ENCODE results near the gene GPR18. TPM values are rescaled to one million over a fixed set of nuclear protein-coding genes. Genes with fewer than 3 reads are reported as not detected.
A peak's percentile ranks its signal among the peaks of the same experiment; 100 is the strongest.

GPR18 gene
- total RNA-seq, 1 experiment from 2014 or later, result not detected

DNA sequence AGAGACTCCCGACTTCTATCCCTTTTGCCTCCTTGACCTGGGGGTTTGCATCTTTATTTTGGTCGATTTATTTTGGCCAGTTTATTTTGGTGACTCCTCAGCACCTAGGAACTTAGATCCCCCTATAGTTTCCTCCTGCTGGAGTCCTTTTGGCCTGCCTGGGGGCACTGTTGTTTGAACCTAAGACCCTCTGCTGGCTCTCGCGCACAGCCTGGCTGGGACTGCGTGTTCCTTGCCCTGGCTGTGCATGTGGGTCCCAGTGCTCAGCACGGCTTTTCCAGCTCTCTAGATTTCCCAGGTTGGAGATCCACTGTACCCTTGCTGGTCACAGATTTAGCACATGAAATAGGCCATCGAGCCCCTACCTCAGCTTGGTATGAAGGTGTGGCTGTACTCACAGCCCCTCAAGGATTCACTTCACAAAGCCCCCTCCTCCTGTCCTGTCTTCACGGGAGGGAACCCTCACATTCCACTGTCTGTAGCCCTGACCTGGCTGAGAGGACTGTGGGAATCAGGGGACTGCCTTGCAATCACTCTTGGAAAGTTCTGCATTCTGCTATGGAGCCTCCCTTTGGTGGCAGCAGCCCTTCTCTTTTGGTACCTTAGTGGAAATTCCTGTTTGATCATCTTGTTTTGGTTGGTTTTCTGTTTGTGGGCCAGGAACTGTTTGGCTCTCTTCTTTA lies 49.2 kb downstream of the GPR18 start:
- no peak for DNase-seq (ENCODE audit: low spot score)

DNA sequence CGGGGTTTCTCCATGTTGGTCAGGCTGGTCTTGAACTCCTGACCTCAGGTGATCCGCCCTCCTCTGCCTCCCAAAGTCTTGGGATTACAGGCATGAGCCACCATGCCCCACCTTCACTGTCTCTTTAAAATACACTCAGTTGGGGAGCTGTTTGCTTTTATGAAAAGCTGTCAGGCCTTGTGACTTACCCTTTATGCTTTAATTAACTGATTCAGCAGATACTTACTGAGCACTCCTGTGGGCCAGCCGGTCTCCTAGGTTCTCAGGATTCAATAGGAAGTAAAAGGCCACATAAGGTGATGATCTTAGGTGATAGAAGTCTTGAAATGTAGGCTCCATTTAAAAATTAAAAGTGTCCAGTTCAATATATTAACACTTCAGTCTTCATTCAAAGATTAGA lies 50.0 kb downstream of the GPR18 start:
- DNase-seq (ENCODE audit: low spot score), result no peak

DNA sequence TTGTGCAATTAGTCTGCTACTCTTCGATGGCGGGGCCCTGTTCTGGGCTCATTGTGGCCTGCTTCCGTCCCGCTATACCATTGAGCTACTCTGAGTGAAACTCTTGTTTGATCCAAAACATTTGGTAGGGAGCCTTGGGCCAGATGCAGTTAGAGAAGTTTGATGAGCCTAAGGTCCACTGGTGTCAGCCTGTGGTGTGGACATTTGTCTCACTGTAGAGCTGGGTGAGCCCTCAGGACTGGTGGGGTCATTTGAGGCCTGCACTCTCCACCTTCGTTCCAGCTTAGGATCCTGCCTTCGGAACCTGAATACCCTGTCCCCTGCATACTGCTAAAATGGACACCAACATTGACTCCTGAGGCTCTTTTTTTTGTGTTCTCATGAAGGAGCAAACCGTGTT lies 50.7 kb downstream of the GPR18 start:
- no peak for DNase-seq (ENCODE audit: low spot score)

DNA sequence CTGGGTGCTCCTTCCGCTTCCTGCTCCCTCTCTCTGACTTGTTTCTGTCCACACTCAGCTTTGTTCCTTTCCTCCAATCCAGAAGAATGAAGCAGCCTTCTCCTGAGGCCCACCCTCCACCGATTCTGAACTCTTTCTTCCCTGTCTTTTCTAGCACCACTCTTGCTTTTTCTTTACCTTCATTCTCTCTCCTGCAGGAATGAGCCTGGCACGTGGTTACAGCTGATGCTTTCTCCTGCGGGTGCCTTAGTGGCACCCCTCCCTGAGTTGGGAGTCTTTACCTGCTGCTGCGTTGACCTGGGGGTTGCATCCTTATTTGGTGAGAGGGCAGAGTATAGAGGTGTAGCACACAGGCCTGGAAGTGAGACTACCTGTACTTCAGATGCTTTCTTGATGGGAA lies 51.3 kb downstream of the GPR18 start:
- no peak for DNase-seq (ENCODE audit: low spot score)

DNA sequence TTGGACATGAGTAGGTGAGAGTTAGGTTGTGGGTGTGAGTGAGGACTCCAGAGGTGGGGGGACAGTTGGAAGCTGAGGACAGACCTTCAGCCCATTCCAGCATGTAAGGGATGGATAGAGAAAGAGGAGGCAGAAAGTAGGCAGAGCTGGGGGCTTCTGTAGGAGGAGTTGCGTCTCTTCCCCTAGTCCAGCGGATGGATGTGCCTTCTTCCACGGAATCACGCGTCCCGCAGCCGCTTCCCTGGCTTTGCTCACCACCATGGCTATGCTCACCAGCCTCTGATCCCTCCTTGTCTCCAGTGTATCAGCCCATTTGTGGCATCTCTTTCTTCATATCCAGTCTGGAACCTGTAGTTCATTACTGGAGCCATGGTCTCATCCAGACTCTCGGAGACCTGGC lies 52.0 kb downstream of the GPR18 start:
- no peak for DNase-seq (ENCODE audit: low spot score)

DNA sequence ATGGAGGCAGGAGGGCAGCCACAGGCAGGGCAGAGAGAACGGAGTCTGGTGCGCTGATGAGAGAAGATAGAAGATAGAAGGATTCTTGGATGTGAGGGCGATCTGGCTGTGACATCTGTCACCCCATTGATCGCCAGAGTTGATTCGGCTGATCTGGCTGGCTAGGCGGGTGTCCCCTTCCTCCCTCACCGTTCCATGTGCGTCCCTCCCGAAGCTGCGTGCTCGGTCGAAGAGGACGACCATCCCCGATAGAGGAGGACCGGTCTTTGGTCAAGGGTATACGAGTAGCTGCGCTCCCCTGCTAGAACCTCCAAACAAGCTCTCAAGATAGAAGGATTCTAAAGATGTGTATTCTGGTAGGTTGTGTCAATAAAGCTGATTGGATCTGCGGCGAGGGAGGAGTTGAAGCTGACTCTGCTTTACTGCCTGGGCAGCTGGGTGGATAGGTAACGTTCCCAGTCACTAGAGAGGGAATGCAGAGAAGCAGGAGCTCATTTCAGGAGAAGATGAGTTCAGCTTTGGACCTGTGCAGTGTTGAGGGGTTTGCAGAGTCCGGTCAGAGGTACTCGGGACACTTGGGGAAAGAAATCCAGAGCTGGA lies 52.5 kb downstream of the GPR18 start:
- DNase-seq (ENCODE audit: low spot score), result no peak

Small RNA genes within 50 kb of the gene (small RNA-seq; reads per million reads assigned to genes)
- 32.3 reads per million, percentile 94 among the genes with 10 or more reads in this experiment for gene RN7SKP9

Other genes with a start within 250 kb of the GPR18 start
- 73.4 and 75.7 TPM in 2 replicates for gene UBAC2, start 57.5 kb downstream of the GPR18 start, total RNA-seq (2014; rRNA removed; shearing (Covaris generic))
- gene GPR183, start 49.0 kb upstream of the GPR18 start, total RNA-seq (2014; rRNA removed; shearing (Covaris generic)), result not detected in 2 replicates
- gene TM9SF2, start 243.1 kb upstream of the GPR18 start, total RNA-seq (2014; rRNA removed; shearing (Covaris generic)), result 75.7 and 81.9 TPM in 2 replicates

All from HT-29 (cell line).